Umbilical cord (tissue), 2 donors: Measurements from ENCODE around the gene UGGT2. TPM values are rescaled to one million over a fixed set of nuclear protein-coding genes. Genes with fewer than 3 reads are reported as not detected.
"Not testable (repeated sequence)": the region's sequence is repeated elsewhere in the genome, so short reads cannot be mapped to it uniquely, and the experiment has no call there.

Experiments
- DNase-seq: peaks from one replicate; pipeline ENCODE4 v3.0.0-alpha.2; 2015; ENCODE audit warnings: low spot score
- total RNA-seq: library from RNA; depleted of rRNA; stranded (reverse); fragments of >200 nt; gene quantifications from one replicate; pipeline ENCODE4 v1.2.3, GENCODE V29; 2014; ENCODE audit warnings: low replicate concordance; ENCODE audit not compliant: insufficient read depth

Gene UGGT2
- total RNA-seq, 1 donor from 2014 or later, result 107 TPM

- DNase-seq, result no peak
Measured at GRCh38 chr13:95982144-95982543, 71.1 kb downstream of the UGGT2 start.

- DNase-seq, result not testable (repeated sequence)
Measured at GRCh38 chr13:95972651-95973050, 80.5 kb downstream of the UGGT2 start.

GRCh38 chr13:95970878-95971277 lies 82.3 kb downstream of the UGGT2 start:
- DNase-seq, result no peak

- DNase-seq, result no peak
Measured at GRCh38 chr13:95968906-95969305, 84.3 kb downstream of the UGGT2 start.

GRCh38 chr13:95957331-95957730 lies 95.9 kb downstream of the UGGT2 start:
- no peak for DNase-seq

- no peak for DNase-seq
Measured at GRCh38 chr13:95956589-95957148, 96.5 kb downstream of the UGGT2 start.

GRCh38 chr13:95955719-95956118 lies 97.5 kb downstream of the UGGT2 start:
- no peak for DNase-seq

- DNase-seq, result no peak
Measured at GRCh38 chr13:95955255-95955654, 97.9 kb downstream of the UGGT2 start.

- DNase-seq, result no peak
Measured at GRCh38 chr13:95954266-95954665, 98.9 kb downstream of the UGGT2 start.

- no peak for DNase-seq
Measured at GRCh38 chr13:95950103-95950502, 103.1 kb downstream of the UGGT2 start.

GRCh38 chr13:95948656-95949055 lies 104.5 kb downstream of the UGGT2 start:
- DNase-seq, result no peak

GRCh38 chr13:95937714-95938320 lies 115.4 kb downstream of the UGGT2 start:
- DNase-seq, result no peak

- DNase-seq, result no peak
Measured at GRCh38 chr13:95931300-95932025, 121.7 kb downstream of the UGGT2 start.

- DNase-seq, result no peak
Measured at GRCh38 chr13:95929430-95929829, 123.8 kb downstream of the UGGT2 start.

- not testable (repeated sequence) for DNase-seq
Measured at GRCh38 chr13:95928367-95928906, 124.8 kb downstream of the UGGT2 start.

- peak; percentile 14 for DNase-seq
Measured at GRCh38 chr13:95926231-95926630, 127.0 kb downstream of the UGGT2 start.

- peak; percentile 38 for DNase-seq
Measured at GRCh38 chr13:95924389-95924994, 128.7 kb downstream of the UGGT2 start.

- DNase-seq, result no peak
Measured at GRCh38 chr13:95921485-95921884, 131.7 kb downstream of the UGGT2 start.

- no peak for DNase-seq
Measured at GRCh38 chr13:95920485-95920884, 132.7 kb downstream of the UGGT2 start.

- DNase-seq, result no peak
Measured at GRCh38 chr13:95918860-95919259, 134.3 kb downstream of the UGGT2 start.

- DNase-seq, result no peak
Measured at GRCh38 chr13:95914991-95915501, 138.2 kb downstream of the UGGT2 start.

GRCh38 chr13:95906999-95907398 lies 146.2 kb downstream of the UGGT2 start:
- no peak for DNase-seq
